K562 (cell line): ENCODE results near the gene PTCH2. TPM values are rescaled to one million over a fixed set of nuclear protein-coding genes. Genes with fewer than 3 reads are reported as not detected.

Source experiments
- CREB5 ChIP-seq: fragments of 250-450 bp; sonication (Bioruptor Pico); IDR thresholded peaks from 2 replicates; pipeline ENCODE4 v1.5.0; 2020; ENCODE audit warnings: mild to moderate bottlenecking
- GATAD2B ChIP-seq: fragments of 450-650 bp; IDR thresholded peaks from 2 replicates; pipeline ENCODE4 v1.6.1; 2017; ENCODE audit warnings: mild to moderate bottlenecking, borderline replicate concordance
- GTF2B ChIP-seq: IDR thresholded peaks from 2 replicates; pipeline ENCODE4 v1.6.1; 2011; ENCODE audit not compliant: insufficient read length; ENCODE audit errors: extremely low read depth
- ILK ChIP-seq: fragments of 450-650 bp; IDR thresholded peaks from 2 replicates; pipeline ENCODE4 v1.6.1; 2016; ENCODE audit warnings: missing genetic modification characterization, low read depth, mild to moderate bottlenecking, missing compliant biosample characterization, moderate library complexity, borderline replicate concordance
- KDM5B ChIP-seq: fragments of 200-600 bp; sonication (generic); IDR thresholded peaks from 2 replicates; pipeline ENCODE4 v1.6.1; 2012; ENCODE audit warnings: low read depth, mild to moderate bottlenecking, moderate library complexity, low read length, control low read depth, inconsistent platforms; ENCODE audit not compliant: insufficient replicate concordance
- NBN ChIP-seq: fragments of 450-650 bp; IDR thresholded peaks from 2 replicates; pipeline ENCODE4 v1.6.1; 2016; ENCODE audit warnings: low read depth, mild to moderate bottlenecking
- PTRF ChIP-seq: fragments of 450-650 bp; IDR thresholded peaks from 2 replicates; pipeline ENCODE4 v1.6.1; 2016; ENCODE audit warnings: mild to moderate bottlenecking, missing genetic modification characterization, missing compliant biosample characterization
- SNRNP70 ChIP-seq: fragments of 200-400 bp; formaldehyde crosslinking; optimal IDR thresholded peaks from 2 replicates; pipeline ENCODE3; 2017; ENCODE audit warnings: low read depth, low read length
- TRIM24 ChIP-seq, 2 experiments: fragments of 450-650 bp; IDR thresholded peaks; 2 replicates each; pipeline ENCODE4 v1.6.1; 2016
- WHSC1 ChIP-seq: IDR thresholded peaks from one replicate; pipeline ENCODE4 v1.6.1; 2012; ENCODE audit warnings: low read length, control low read depth, inconsistent platforms
- ZBTB40 ChIP-seq, 2 experiments: fragments of 450-650 bp in 1 of 2; sonication (generic) in 1 of 2; formaldehyde crosslinking in 1 of 2; IDR thresholded peaks; 2 replicates each; pipeline versions ENCODE4 v1.7.1 to v1.9.0; 2016 to 2022; ENCODE audit warnings: inconsistent platforms in 1 of 2, mild to moderate bottlenecking in 1 of 2, missing genetic modification reagents in 1 of 2
- ZNF551 ChIP-seq: fragments of 250-450 bp; sonication (Bioruptor Pico); IDR thresholded peaks from 2 replicates; pipeline ENCODE4 v1.5.0; 2021; ENCODE audit warnings: mild to moderate bottlenecking, moderate library complexity
- ZNF699 ChIP-seq: fragments of 250-450 bp; sonication (Bioruptor Pico); IDR thresholded peaks from 2 replicates; pipeline ENCODE4 v1.8.0; 2021; ENCODE audit warnings: mild to moderate bottlenecking, moderate library complexity; ENCODE audit not compliant: insufficient replicate concordance
- polyA plus RNA-seq, 8 experiments: library from polyadenylated mRNA; depleted of rRNA in 4 of 8; stranded (reverse) in 5 of 8; unstranded in 3 of 8; fragments of >200 nt; fragmentation: Nextera tagmentation in 2 of 8; fragmentation: Illumina TruSeq in 1 of 8; extraction: Ambion mirVana in 2 of 8; extraction: Trizol in 1 of 8; gene quantifications; 2 replicates each; pipeline versions ENCODE4 v1.2.1 to v1.2.3, GENCODE V29; 2011 to 2014; ENCODE audit warnings: inconsistent platforms in 1 of 8, missing spikeins in 1 of 8
- total RNA-seq, 7 experiments: library from RNA; depleted of rRNA in 6 of 7; stranded (reverse); fragments of >200 nt in 6 of 7; fragmentation: Illumina TruSeq in 2 of 7; extraction: Trizol in 2 of 7; gene quantifications; 2 replicates each; pipeline versions ENCODE4 v1.2.1 to v1.2.3, GENCODE V29; 2011 to 2021; ENCODE audit warnings: low replicate concordance in 1 of 7
- TF ChIP-seq, protein P1 (sequence below): sonication (generic); formaldehyde crosslinking; IDR thresholded peaks from 2 replicates; pipeline ENCODE4 v1.8.0; 2022; ENCODE audit warnings: mild to moderate bottlenecking, missing genetic modification reagents

PTCH2 gene
- total and polyA plus RNA-seq, 9 of the 15 experiments (the other 6 are each of a cell fraction or from before 2014, with no cell fraction given) = 0.15 to 27.3 (median 0.48) TPM; not detected in 1

- TF ChIP-seq ZBTB40 (IDR thresholded peaks at IDR 0.05) = no peak
- no peak for TF ChIP-seq ZBTB40 (CRISPR knock-in tag; IDR thresholded peaks at IDR 0.05)
- no peak for TF ChIP-seq GTF2B
- TF ChIP-seq TRIM24 (IDR thresholded peaks at IDR 0.05) = no peak
- no peak for TF ChIP-seq ZNF699 (CRISPR knock-in tag)
- TF ChIP-seq ZNF551 = no peak
- TF ChIP-seq KDM5B = peak; percentile 20
- no peak for TF ChIP-seq WHSC1
- no peak for TF ChIP-seq PTRF (tag)
- TF ChIP-seq, protein P1, sequence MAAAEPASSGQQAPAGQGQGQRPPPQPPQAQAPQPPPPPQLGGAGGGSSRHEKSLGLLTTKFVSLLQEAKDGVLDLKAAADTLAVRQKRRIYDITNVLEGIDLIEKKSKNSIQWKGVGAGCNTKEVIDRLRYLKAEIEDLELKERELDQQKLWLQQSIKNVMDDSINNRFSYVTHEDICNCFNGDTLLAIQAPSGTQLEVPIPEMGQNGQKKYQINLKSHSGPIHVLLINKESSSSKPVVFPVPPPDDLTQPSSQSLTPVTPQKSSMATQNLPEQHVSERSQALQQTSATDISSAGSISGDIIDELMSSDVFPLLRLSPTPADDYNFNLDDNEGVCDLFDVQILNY (CRISPR knock-in tag) = no peak
- TF ChIP-seq NBN = no peak
- no peak for TF ChIP-seq GATAD2B
- TF ChIP-seq SNRNP70 = peak; percentile 8
- no peak for TF ChIP-seq CREB5 (CRISPR knock-in tag)
- no peak for TF ChIP-seq ILK (tag)
Measured at GRCh38 chr1:44778705-44779576, 64.1 kb downstream of the PTCH2 start (continued).
